HEK293T (cell line): ENCODE measurements around the gene POLR2C.

Source experiments
- ARNT ChIP-seq: fragments of 450-650 bp; IDR thresholded peaks from 2 replicates; pipeline ENCODE4 v1.6.1; 2017; ENCODE audit warnings: mild to moderate bottlenecking
- BHLHE40 ChIP-seq: fragments of 450-650 bp; IDR thresholded peaks from 2 replicates; pipeline ENCODE4 v1.6.1; 2016; ENCODE audit warnings: mild to moderate bottlenecking, moderate library complexity, borderline replicate concordance
- ELF4 ChIP-seq: fragments of 450-650 bp; IDR thresholded peaks from 2 replicates; pipeline ENCODE4 v1.6.1; 2017; ENCODE audit warnings: antibody characterized with exemption
- FOXA1 ChIP-seq: fragments of 450-650 bp; IDR thresholded peaks from 2 replicates; pipeline ENCODE4 v1.6.1; 2016; ENCODE audit warnings: mild to moderate bottlenecking
- FOXK2 ChIP-seq: fragments of 450-650 bp; IDR thresholded peaks from 2 replicates; pipeline ENCODE4 v1.6.1; 2016; ENCODE audit warnings: mild to moderate bottlenecking
- FOXM1 ChIP-seq: fragments of 450-650 bp; IDR thresholded peaks from 2 replicates; pipeline ENCODE4 v1.6.1; 2017; ENCODE audit warnings: mild to moderate bottlenecking, borderline replicate concordance
- HDGF ChIP-seq: fragments of 450-650 bp; IDR thresholded peaks from 2 replicates; pipeline ENCODE4 v1.6.1; 2017; ENCODE audit warnings: antibody characterized with exemption, borderline replicate concordance
- LEF1 ChIP-seq: fragments of 450-650 bp; IDR thresholded peaks from 2 replicates; pipeline ENCODE4 v1.6.1; 2017; ENCODE audit warnings: mild to moderate bottlenecking, borderline replicate concordance
- NFRKB ChIP-seq: fragments of 450-650 bp; IDR thresholded peaks from 2 replicates; pipeline ENCODE4 v1.6.1; 2016; ENCODE audit warnings: mild to moderate bottlenecking, moderate library complexity
- SP1 ChIP-seq: fragments of 450-650 bp; IDR thresholded peaks from 2 replicates; pipeline ENCODE4 v1.6.1; 2017
- SUZ12 ChIP-seq: fragments of 450-650 bp; IDR thresholded peaks from 2 replicates; pipeline ENCODE4 v1.6.1; 2016; ENCODE audit warnings: mild to moderate bottlenecking
- TARDBP ChIP-seq: fragments of 450-650 bp; IDR thresholded peaks from 2 replicates; pipeline ENCODE4 v1.6.1; 2016
- ZNF384 ChIP-seq: fragments of 450-650 bp; IDR thresholded peaks from 2 replicates; pipeline ENCODE4 v1.6.1; 2016
- TF ChIP-seq, protein P1 (sequence below): fragments of 450-650 bp; IDR thresholded peaks from 2 replicates; pipeline ENCODE4 v1.6.1; 2016

DNA sequence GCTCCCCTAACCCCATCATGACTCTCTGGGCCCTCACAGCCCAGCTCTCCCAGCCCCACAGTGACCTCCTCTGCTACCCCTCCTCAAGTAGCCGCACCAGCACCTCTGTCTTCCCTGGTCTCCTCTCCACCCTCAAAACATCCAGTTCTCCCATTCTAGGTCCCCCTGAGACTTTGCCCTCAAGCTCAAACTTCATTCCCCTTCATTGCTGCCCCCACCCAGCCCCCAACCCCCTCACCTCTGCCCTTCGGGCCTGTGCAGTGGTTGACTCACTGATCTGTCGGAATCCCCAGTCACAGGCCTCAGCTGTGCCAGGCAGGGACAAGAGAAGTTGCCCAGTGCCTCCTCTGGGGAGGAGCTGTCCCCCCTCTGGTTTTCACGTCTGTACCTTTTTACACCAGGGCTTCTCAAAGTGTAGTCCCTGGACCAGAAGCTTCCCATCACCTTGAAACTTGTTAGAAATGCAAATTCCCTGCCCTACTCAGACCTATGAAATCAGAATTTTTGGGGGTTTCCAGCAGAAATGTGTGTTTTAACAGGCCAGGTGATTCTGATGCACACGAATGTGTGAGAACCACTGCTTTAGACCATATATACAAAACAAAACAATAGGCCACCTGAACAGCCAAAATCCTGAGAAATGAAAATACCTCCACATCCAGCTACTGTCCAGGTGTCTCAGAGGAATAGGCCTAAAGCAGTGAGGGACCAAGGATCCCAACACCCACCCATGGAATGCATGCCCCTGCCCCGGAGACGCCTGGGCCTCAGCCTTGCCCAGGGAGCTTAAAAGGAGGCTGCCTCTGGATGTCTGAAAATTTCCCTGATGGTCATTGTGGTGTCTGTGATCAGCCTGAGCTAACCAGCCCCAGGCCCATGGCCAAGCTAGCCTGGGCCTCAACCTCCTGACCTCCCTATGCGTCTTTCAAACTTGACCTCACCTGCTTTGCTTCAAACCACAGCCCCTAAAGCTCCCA lies 24.7 kb downstream of the POLR2C start:
- TF ChIP-seq FOXM1 (no peak), NFRKB (no peak), FOXK2 (no peak), ELF4 (no peak), HDGF (no peak), SP1 (no peak), TARDBP (no peak), ZNF384 (no peak), ARNT (no peak), BHLHE40 (no peak), FOXA1 (no peak), SUZ12 (no peak), LEF1 (no peak)
- TF ChIP-seq, protein P1, sequence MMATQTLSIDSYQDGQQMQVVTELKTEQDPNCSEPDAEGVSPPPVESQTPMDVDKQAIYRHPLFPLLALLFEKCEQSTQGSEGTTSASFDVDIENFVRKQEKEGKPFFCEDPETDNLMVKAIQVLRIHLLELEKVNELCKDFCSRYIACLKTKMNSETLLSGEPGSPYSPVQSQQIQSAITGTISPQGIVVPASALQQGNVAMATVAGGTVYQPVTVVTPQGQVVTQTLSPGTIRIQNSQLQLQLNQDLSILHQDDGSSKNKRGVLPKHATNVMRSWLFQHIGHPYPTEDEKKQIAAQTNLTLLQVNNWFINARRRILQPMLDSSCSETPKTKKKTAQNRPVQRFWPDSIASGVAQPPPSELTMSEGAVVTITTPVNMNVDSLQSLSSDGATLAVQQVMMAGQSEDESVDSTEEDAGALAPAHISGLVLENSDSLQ, result no peak
